Rectal smooth muscle tissue (tissue), 1 donor: ENCODE data around the gene SMAD6.

Experiments used
- H3K27ac ChIP-seq: one replicate; pipeline ENCODE4 v1.7.0; 2013; ENCODE audit warnings: low read depth, low read length, inconsistent platforms
- H3K27me3 ChIP-seq: one replicate; pipeline ENCODE4 v1.7.0; 2013; ENCODE audit warnings: low read length; ENCODE audit not compliant: control insufficient read depth, insufficient read depth
- H3K36me3 ChIP-seq: one replicate; pipeline ENCODE4 v1.7.0; 2013; ENCODE audit warnings: low read length; ENCODE audit not compliant: control insufficient read depth, insufficient read depth
- H3K4me1 ChIP-seq: one replicate; pipeline ENCODE4 v1.7.0; 2013; ENCODE audit warnings: low read length; ENCODE audit not compliant: control insufficient read depth, insufficient read depth
- H3K4me3 ChIP-seq: one replicate; pipeline ENCODE4 v1.7.0; 2013; ENCODE audit warnings: low read length
- H3K9ac ChIP-seq: one replicate; pipeline ENCODE4 v1.7.0; 2013; ENCODE audit warnings: low read length

SMAD6 gene

GRCh38 chr15:66720206-66721010 lies 18.4 kb downstream of the SMAD6 start:
- Histone ChIP-seq H3K27ac (no peak overlapping the region), H3K4me1 (peaks cover 4% of the 10 kb centered on the region), H3K36me3 (peaks cover 3% of the 10 kb centered on the region), H3K9ac (no peak overlapping the region), H3K27me3 (no peaks in the 10 kb centered on the region), H3K4me3 (no peak overlapping the region)

- Histone ChIP-seq H3K4me3 (no peak overlapping the region), H3K27ac (no peak overlapping the region), H3K9ac (no peak overlapping the region), H3K27me3 (no peaks in the 10 kb centered on the region), H3K36me3 (peaks cover 3% of the 10 kb centered on the region), H3K4me1 (peaks cover 5% of the 10 kb centered on the region)
Observed at GRCh38 chr15:66721020-66721419, 19.0 kb downstream of the SMAD6 start.

- peaks cover 5% of the 10 kb centered on the region for H3K4me1 ChIP-seq
- no peak overlapping the region for H3K27ac ChIP-seq
- peaks cover 3% of the 10 kb centered on the region for H3K36me3 ChIP-seq
- no peak overlapping the region for H3K9ac ChIP-seq
- H3K27me3 ChIP-seq, result no peaks in the 10 kb centered on the region
- no peak overlapping the region for H3K4me3 ChIP-seq
Observed at GRCh38 chr15:66721501-66721937, 19.5 kb downstream of the SMAD6 start.

GRCh38 chr15:66721954-66722353 lies 19.9 kb downstream of the SMAD6 start:
- no peak overlapping the region for H3K27ac ChIP-seq
- peaks cover 3% of the 10 kb centered on the region for H3K36me3 ChIP-seq
- H3K4me1 ChIP-seq, result peaks cover 5% of the 10 kb centered on the region

GRCh38 chr15:66722757-66723540 lies 20.9 kb downstream of the SMAD6 start:
- no peaks in the 10 kb centered on the region for H3K27me3 ChIP-seq
- no peak overlapping the region for H3K4me3 ChIP-seq
- H3K27ac ChIP-seq, result no peak overlapping the region
- H3K36me3 ChIP-seq, result no peaks in the 10 kb centered on the region
- H3K4me1 ChIP-seq, result peaks cover 5% of the 10 kb centered on the region
- no peak overlapping the region for H3K9ac ChIP-seq

More at GRCh38 chr15:66721954-66722353, 19.9 kb downstream of the SMAD6 start:
- Histone ChIP-seq H3K27me3 (no peaks in the 10 kb centered on the region), H3K4me3 (no peak overlapping the region), H3K9ac (no peak overlapping the region)

- no peaks in the 10 kb centered on the region for H3K27me3 ChIP-seq
- no peak overlapping the region for H3K27ac ChIP-seq
- no peaks in the 10 kb centered on the region for H3K36me3 ChIP-seq
- H3K9ac ChIP-seq, result no peak overlapping the region
- peaks cover 10% of the 10 kb centered on the region for H3K4me1 ChIP-seq
- no peak overlapping the region for H3K4me3 ChIP-seq
Observed at GRCh38 chr15:66723826-66724731, 22.0 kb downstream of the SMAD6 start.

GRCh38 chr15:66724732-66725463 lies 22.9 kb downstream of the SMAD6 start:
- Histone ChIP-seq H3K27me3 (no peaks in the 10 kb centered on the region), H3K4me1 (peaks cover 14% of the 10 kb centered on the region), H3K36me3 (no peaks in the 10 kb centered on the region), H3K4me3 (no peak overlapping the region), H3K27ac (no peak overlapping the region), H3K9ac (no peak overlapping the region)

GRCh38 chr15:66725464-66725785 lies 23.4 kb downstream of the SMAD6 start:
- H3K4me3 ChIP-seq, result no peak overlapping the region

GRCh38 chr15:66726386-66726785 lies 24.4 kb downstream of the SMAD6 start:
- no peak overlapping the region for H3K4me3 ChIP-seq
- H3K27me3 ChIP-seq, result no peaks in the 10 kb centered on the region
- H3K9ac ChIP-seq, result no peak overlapping the region
- peaks cover 14% of the 10 kb centered on the region for H3K4me1 ChIP-seq
- no peaks in the 10 kb centered on the region for H3K36me3 ChIP-seq
- H3K27ac ChIP-seq, result no peak overlapping the region

More at GRCh38 chr15:66725464-66725785, 23.4 kb downstream of the SMAD6 start:
- H3K27ac ChIP-seq, result no peak overlapping the region
- peaks cover 14% of the 10 kb centered on the region for H3K4me1 ChIP-seq
- no peaks in the 10 kb centered on the region for H3K36me3 ChIP-seq
- H3K27me3 ChIP-seq, result no peaks in the 10 kb centered on the region
- no peak overlapping the region for H3K9ac ChIP-seq

- no peaks in the 10 kb centered on the region for H3K27me3 ChIP-seq
- peak overlapping the region; percentile 36 for H3K4me3 ChIP-seq
- no peaks in the 10 kb centered on the region for H3K36me3 ChIP-seq
- H3K4me1 ChIP-seq, result peaks cover 18% of the 10 kb centered on the region
- no peak overlapping the region for H3K9ac ChIP-seq
- H3K27ac ChIP-seq, result peak overlapping the region; percentile 50
Observed at GRCh38 chr15:66729331-66729951, 27.4 kb downstream of the SMAD6 start.

- Histone ChIP-seq H3K27me3 (no peaks in the 10 kb centered on the region), H3K36me3 (no peaks in the 10 kb centered on the region), H3K4me3 (no peak overlapping the region), H3K4me1 (peaks cover 15% of the 10 kb centered on the region), H3K9ac (no peak overlapping the region), H3K27ac (peak overlapping the region; percentile 27)
Observed at GRCh38 chr15:66730168-66731021, 28.4 kb downstream of the SMAD6 start.
